ENCODE measurements around the gene DZIP1. TPM values are rescaled to one million over a fixed set of nuclear protein-coding genes. Genes with fewer than 3 reads are reported as not detected.
A peak's percentile ranks its signal among the peaks of the same experiment; 100 is the strongest.

DZIP1 gene
- total RNA-seq, 4 donors from 2014 or later: 6.4 to 15.3 (median 8.1) TPM

- H3K4me3 ChIP-seq: no peak overlapping the region
- no peak for DNase-seq
- WGBS, 2 donors (ENCODE audit: low coverage in 1 of 2): 85 to 86% methylated on average over 6 of the region's 6 CpGs
- TF ChIP-seq POLR2A (IDR thresholded peaks at IDR 0.05): no peak
- no peak for TF ChIP-seq EP300 (IDR thresholded peaks at IDR 0.05; ENCODE audit: low read depth)
- no peak for TF ChIP-seq CTCF (IDR thresholded peaks at IDR 0.05)
- TF ChIP-seq POLR2AphosphoS5 (IDR thresholded peaks at IDR 0.05): no peak
- H3K27me3 ChIP-seq: peaks cover 33% of the 10 kb centered on the region
- in situ Hi-C loops (cut with MboI; ENCODE audit: low pct_ligation_motif_present in 1 of 4, low pct_unique_long_range_greater_than_20kb in 1 of 4, low sequenced_read_pairs in 3 of 4): no loop called here
- no peaks in the 10 kb centered on the region for H3K9me3 ChIP-seq
- peaks cover 0 to 25% (median 5%) of the 10 kb centered on the region in 4 donors for H3K4me1 ChIP-seq
- no peak overlapping the region for H3K27ac ChIP-seq
- no peaks in the 10 kb centered on the region for H3K36me3 ChIP-seq
- intact Hi-C loops (cut with DNase I; ENCODE audit: low total_unique reads): no loop called here
These were observed 2.8 kb upstream of the DZIP1 start for GRCh38 chr13:95647321-95647720.

GRCh38 chr13:95643936-95644598, 439 bp downstream of the DZIP1 start:
- peak overlapping the region; percentile 38 to 73 (median 54) for H3K4me3 ChIP-seq
- H3K4me1 ChIP-seq: peaks cover 3 to 34% (median 8%) of the 10 kb centered on the region in 4 donors
- H3K36me3 ChIP-seq: no peaks in the 10 kb centered on the region
- peaks cover 59% of the 10 kb centered on the region for H3K27me3 ChIP-seq
- intact Hi-C loops (cut with DNase I; ENCODE audit: low total_unique reads) (no loop called here), in situ Hi-C loops (cut with MboI; ENCODE audit: low pct_ligation_motif_present in 1 of 4, low pct_unique_long_range_greater_than_20kb in 1 of 4, low sequenced_read_pairs in 3 of 4) (no loop called here)
- 7% methylated on average over 43 of the region's 62 CpGs; no CpG with 5 or more reads in 1 of the 2 donors for WGBS, 2 donors (ENCODE audit: low coverage in 1 of 2)
- no peaks in the 10 kb centered on the region for H3K9me3 ChIP-seq
- DNase-seq: no peak
- TF ChIP-seq POLR2AphosphoS5 (IDR thresholded peaks at IDR 0.05) (no peak), POLR2A (IDR thresholded peaks at IDR 0.05) (no peak), EP300 (IDR thresholded peaks at IDR 0.05; ENCODE audit: low read depth) (no peak), CTCF (IDR thresholded peaks at IDR 0.05) (no peak)
- peak overlapping the region; percentile 77 to 91 (median 80) for H3K27ac ChIP-seq

GRCh38 chr13:95643571-95643935, 953 bp downstream of the DZIP1 start:
- Histone ChIP-seq H3K27ac (peak overlapping the region; percentile 77 to 91 (median 80)), H3K27me3 (peaks cover 59% of the 10 kb centered on the region), H3K4me3 (peak overlapping the region; percentile 38 to 73 (median 54)), H3K9me3 (no peaks in the 10 kb centered on the region), H3K4me1 (peaks cover 3 to 34% (median 8%) of the 10 kb centered on the region in 4 donors), H3K36me3 (no peaks in the 10 kb centered on the region)
- in situ Hi-C loops (cut with MboI; ENCODE audit: low pct_ligation_motif_present in 1 of 4, low pct_unique_long_range_greater_than_20kb in 1 of 4, low sequenced_read_pairs in 3 of 4) (no loop called here), intact Hi-C loops (cut with DNase I; ENCODE audit: low total_unique reads) (no loop called here)
- 20% methylated on average over 16 of the region's 16 CpGs; no CpG with 5 or more reads in 1 of the 2 donors for WGBS, 2 donors (ENCODE audit: low coverage in 1 of 2)
- no peak for DNase-seq
- TF ChIP-seq EP300 (IDR thresholded peaks at IDR 0.05; ENCODE audit: low read depth) (no peak), CTCF (IDR thresholded peaks at IDR 0.05) (no peak), POLR2AphosphoS5 (IDR thresholded peaks at IDR 0.05) (no peak), POLR2A (IDR thresholded peaks at IDR 0.05) (no peak)

GRCh38 chr13:95642999-95643398, 1.5 kb downstream of the DZIP1 start:
- no peak for DNase-seq
- TF ChIP-seq CTCF (IDR thresholded peaks at IDR 0.05) (no peak), POLR2AphosphoS5 (IDR thresholded peaks at IDR 0.05) (no peak), POLR2A (IDR thresholded peaks at IDR 0.05) (no peak), EP300 (IDR thresholded peaks at IDR 0.05; ENCODE audit: low read depth) (no peak)
- Histone ChIP-seq H3K4me3 (peak overlapping the region in 1 of 4 donors; percentile 55), H3K4me1 (peaks cover 3 to 34% (median 8%) of the 10 kb centered on the region in 4 donors), H3K27me3 (peaks cover 59% of the 10 kb centered on the region), H3K27ac (peak overlapping the region; percentile 77 to 91 (median 80)), H3K36me3 (no peaks in the 10 kb centered on the region), H3K9me3 (no peaks in the 10 kb centered on the region)
- in situ Hi-C loops (cut with MboI; ENCODE audit: low pct_ligation_motif_present in 1 of 4, low pct_unique_long_range_greater_than_20kb in 1 of 4, low sequenced_read_pairs in 3 of 4): no loop called here
- intact Hi-C loops (cut with DNase I; ENCODE audit: low total_unique reads): no loop called here
- 29 to 65% methylated on average over 3 of the region's 3 CpGs for WGBS, 2 donors (ENCODE audit: low coverage in 1 of 2)

Measured in transverse colon (tissue), 4 donors.